ENCODE results near the gene MARK2. TPM values are rescaled to one million over a fixed set of nuclear protein-coding genes. Genes with fewer than 3 reads are reported as not detected.

The MARK2 gene
- polyA plus RNA-seq, 1 of the 3 experiments (the other 2 are of a cell fraction), result 18.8 TPM

GRCh38 chr11:63874511-63874910 is 35.6 kb downstream of the MARK2 start:
- CTCF ChIA-PET, result interaction anchor here (2.6 to 4.0 kb wide), 2 partner anchors 37 to 71 kb away, joined by 11 to 15 read pairs; no protein-coding TSS in a partner anchor
- peaks cover 24 to 32% of the 10 kb centered on the region in 2 experiments; a peak in 3 of 4 replicates for H3K4me1 ChIP-seq (ENCODE audit: control insufficient read depth in 1 of 2, insufficient read depth in 2 of 2, low read depth in 1 of 2, low read length in 1 of 2)

More at GRCh38 chr11:63874511-63874910, 35.6 kb downstream of the MARK2 start:
- no peak for DNase-seq
- H2AFZ ChIP-seq (ENCODE audit: low read depth), result no peak overlapping the region
- WGBS (ENCODE audit: low lambda C conversion rate), result 95% methylated on average over 6 of the region's 6 CpGs
- H3K27ac ChIP-seq (ENCODE audit: low read depth in 2 of 2, low read length in 1 of 2), result no peak overlapping the region
- H3K27me3 ChIP-seq (ENCODE audit: insufficient read depth), result no peaks in the 10 kb centered on the region
- POLR2A ChIA-PET, result no interaction called here
- no peak overlapping the region for H3K4me3 ChIP-seq (ENCODE audit: low read depth in 2 of 2, low read length in 1 of 2)
- peaks cover under 1% of the 10 kb centered on the region for H3F3A ChIP-seq (replicated peaks; ENCODE audit: insufficient read depth)
- no peaks in the 10 kb centered on the region for H3K9me3 ChIP-seq
- no peaks in the 10 kb centered on the region for H3K36me3 ChIP-seq (replicated peaks in 1 of 2; ENCODE audit: control insufficient read depth in 1 of 2, insufficient read depth in 2 of 2, low read length in 1 of 2)
- TF ChIP-seq JUND (IDR thresholded peaks at IDR 0.05) (no peak), SMC3 (IDR thresholded peaks at IDR 0.05; ENCODE audit: low read depth, low read length) (no peak), NRF1 (IDR thresholded peaks at IDR 0.05; ENCODE audit: low read depth, low read length) (no peak), MEF2A (IDR thresholded peaks at IDR 0.05; ENCODE audit: borderline replicate concordance, low read depth) (no peak), GABPA (IDR thresholded peaks at IDR 0.05; ENCODE audit: low read depth) (no peak), EZH2phosphoT487 (IDR thresholded peaks at IDR 0.05; ENCODE audit: borderline replicate concordance, low read depth) (no peak), FOXJ3 (CRISPR knock-in tag; IDR thresholded peaks at IDR 0.05) (no peak), SIN3A (IDR thresholded peaks at IDR 0.05; ENCODE audit: borderline replicate concordance, low read depth, low read length) (no peak), RXRA (IDR thresholded peaks at IDR 0.05; ENCODE audit: borderline replicate concordance, low read depth) (no peak), TCF12 (IDR thresholded peaks at IDR 0.05) (no peak), FOXM1 (IDR thresholded peaks at IDR 0.05; ENCODE audit: low read depth) (no peak), RAD21 (IDR thresholded peaks at IDR 0.05; ENCODE audit: low read length) (no peak), PBX3 (IDR thresholded peaks at IDR 0.05) (no peak)
- TF ChIP-seq, protein P1, sequence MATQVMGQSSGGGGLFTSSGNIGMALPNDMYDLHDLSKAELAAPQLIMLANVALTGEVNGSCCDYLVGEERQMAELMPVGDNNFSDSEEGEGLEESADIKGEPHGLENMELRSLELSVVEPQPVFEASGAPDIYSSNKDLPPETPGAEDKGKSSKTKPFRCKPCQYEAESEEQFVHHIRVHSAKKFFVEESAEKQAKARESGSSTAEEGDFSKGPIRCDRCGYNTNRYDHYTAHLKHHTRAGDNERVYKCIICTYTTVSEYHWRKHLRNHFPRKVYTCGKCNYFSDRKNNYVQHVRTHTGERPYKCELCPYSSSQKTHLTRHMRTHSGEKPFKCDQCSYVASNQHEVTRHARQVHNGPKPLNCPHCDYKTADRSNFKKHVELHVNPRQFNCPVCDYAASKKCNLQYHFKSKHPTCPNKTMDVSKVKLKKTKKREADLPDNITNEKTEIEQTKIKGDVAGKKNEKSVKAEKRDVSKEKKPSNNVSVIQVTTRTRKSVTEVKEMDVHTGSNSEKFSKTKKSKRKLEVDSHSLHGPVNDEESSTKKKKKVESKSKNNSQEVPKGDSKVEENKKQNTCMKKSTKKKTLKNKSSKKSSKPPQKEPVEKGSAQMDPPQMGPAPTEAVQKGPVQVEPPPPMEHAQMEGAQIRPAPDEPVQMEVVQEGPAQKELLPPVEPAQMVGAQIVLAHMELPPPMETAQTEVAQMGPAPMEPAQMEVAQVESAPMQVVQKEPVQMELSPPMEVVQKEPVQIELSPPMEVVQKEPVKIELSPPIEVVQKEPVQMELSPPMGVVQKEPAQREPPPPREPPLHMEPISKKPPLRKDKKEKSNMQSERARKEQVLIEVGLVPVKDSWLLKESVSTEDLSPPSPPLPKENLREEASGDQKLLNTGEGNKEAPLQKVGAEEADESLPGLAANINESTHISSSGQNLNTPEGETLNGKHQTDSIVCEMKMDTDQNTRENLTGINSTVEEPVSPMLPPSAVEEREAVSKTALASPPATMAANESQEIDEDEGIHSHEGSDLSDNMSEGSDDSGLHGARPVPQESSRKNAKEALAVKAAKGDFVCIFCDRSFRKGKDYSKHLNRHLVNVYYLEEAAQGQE (IDR thresholded peaks at IDR 0.05; ENCODE audit: low read depth, low read length), result no peak
- TF ChIP-seq, protein P2, sequence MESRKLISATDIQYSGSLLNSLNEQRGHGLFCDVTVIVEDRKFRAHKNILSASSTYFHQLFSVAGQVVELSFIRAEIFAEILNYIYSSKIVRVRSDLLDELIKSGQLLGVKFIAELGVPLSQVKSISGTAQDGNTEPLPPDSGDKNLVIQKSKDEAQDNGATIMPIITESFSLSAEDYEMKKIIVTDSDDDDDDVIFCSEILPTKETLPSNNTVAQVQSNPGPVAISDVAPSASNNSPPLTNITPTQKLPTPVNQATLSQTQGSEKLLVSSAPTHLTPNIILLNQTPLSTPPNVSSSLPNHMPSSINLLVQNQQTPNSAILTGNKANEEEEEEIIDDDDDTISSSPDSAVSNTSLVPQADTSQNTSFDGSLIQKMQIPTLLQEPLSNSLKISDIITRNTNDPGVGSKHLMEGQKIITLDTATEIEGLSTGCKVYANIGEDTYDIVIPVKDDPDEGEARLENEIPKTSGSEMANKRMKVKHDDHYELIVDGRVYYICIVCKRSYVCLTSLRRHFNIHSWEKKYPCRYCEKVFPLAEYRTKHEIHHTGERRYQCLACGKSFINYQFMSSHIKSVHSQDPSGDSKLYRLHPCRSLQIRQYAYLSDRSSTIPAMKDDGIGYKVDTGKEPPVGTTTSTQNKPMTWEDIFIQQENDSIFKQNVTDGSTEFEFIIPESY (IDR thresholded peaks at IDR 0.05; ENCODE audit: borderline replicate concordance, low read depth), result no peak
- H4K20me1 ChIP-seq (ENCODE audit: insufficient read depth), result peaks cover 86% of the 10 kb centered on the region
- no peaks in the 10 kb centered on the region for H3K9me2 ChIP-seq
- peaks cover 77% of the 10 kb centered on the region for H3K79me2 ChIP-seq (ENCODE audit: insufficient read depth)
- H3K4me2 ChIP-seq, result no peak overlapping the region
- no peak overlapping the region for H3K9ac ChIP-seq

All from SK-N-SH (cell line).